Measurements from ENCODE around the gene DNASE1L3.

DNASE1L3 gene

DNA sequence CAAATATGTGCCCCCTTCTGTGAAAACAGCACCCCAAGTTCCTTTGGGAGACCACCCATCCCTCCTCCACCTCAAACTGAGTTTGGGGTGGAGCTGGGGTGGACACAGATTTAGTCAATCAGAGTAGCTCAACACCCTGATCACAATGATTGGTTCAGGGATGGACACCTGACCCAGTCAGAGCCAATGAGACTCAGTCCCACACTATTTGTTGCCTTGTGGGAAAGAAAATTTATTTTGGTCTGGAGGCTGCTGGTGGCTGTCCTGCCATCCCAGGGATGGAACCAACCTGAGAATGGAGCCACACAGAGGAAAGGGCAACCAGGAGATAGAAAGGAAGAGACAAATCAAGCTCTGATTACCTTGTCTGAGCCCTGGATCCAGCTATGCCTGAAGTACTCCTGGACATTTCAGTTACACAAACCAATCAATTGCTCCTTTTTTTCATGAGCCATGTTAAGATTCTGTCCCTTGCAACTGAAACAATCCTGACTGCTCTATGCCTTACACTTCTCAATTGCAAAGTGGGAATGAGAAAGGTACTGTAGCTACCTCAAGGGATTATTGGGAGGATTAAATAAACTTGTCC lies 10.6 kb downstream of the DNASE1L3 start:
- DNase-seq, result no peak

DNA sequence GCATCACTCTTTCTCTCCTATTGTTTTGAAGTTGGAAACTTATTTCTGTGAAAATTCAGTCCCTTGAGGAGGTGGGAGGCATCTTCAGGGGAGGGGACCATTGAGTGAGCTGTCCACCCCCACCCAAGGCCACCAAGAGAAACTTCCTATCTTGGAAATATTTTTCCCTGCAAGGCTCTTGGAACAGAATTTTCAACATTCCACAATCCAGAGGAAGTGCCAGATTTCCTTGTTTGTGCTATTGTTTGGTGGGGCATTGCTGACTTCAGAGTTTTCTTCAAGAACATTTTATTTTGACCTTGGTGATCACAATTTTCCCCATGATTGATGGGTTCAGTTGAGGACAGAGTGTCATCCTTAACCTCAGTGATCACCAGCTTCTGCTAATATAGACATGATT lies 12.0 kb downstream of the DNASE1L3 start:
- no peak for DNase-seq

DNA sequence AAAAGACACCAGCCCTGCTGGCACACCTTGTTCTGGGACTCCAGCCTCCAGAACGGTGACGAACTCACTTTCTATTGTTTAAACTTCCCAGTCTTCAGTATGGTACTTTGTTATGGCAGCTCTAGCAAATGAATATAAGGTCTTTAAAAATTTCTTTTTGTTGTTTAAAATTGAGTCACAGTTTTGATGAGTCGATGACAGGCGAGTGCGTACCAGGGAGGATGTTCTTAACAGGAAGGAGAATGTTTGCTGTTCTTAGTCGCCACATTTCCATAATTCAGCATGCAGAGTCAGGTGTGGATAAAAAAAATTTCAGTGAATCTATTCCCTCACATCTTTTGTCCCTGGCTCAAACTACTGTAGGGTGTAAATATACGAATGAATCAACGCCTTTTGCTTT lies 12.4 kb downstream of the DNASE1L3 start:
- DNase-seq, result no peak

DNA sequence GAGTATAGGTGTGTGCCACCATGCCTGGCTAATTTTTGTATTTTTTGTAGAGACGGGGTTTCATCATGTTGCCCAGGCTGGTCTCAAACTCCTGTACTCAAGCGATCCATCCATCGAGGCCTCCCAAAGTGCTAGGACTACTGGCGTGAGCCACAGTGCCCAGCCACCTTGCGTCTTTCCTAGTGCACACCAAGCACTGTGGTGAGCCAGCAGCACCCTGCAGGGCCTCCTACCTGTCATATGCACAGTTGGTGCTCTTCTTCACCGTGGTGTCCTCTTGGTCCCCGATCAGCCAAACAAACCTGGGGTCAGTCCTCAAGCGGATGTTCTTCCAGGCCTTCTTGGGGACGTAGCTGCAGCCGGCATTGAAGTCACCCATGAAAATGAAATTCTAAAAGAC lies 13.2 kb downstream of the DNASE1L3 start:
- DNase-seq, result no peak

DNA sequence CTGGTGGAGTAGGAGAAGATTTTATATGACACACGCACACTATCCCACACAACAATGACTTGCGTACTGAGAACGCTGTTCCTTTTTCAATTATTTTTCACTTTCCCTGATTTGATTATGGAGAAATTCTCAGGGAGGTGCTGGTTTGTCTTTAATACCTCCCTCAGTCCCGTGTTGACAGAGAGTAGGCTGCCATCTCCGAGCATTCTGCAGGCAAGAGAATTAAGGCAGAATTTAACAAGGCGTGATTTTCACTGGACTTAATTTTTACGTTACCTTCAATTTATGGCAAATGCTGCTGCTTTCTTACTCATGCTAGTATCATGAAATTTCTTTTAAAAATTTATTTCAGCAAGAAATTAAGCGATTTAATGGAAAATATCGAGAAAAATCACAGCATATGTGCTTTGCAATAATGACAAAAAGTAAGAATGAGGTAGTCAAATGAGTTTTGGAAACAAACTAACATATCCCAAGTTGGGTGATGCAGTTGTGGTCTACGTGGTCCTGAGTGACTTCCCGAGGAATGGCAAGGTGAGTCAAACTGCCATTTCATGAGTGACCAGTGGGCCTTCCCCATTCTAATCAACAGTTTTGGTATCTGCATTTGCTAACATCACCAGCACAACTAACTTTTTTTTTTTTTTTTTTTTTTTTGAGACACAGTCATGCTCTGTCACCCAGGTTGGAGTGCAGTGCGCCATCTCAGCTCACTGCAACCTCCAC lies 16.9 kb downstream of the DNASE1L3 start:
- DNase-seq, result no peak

DNA sequence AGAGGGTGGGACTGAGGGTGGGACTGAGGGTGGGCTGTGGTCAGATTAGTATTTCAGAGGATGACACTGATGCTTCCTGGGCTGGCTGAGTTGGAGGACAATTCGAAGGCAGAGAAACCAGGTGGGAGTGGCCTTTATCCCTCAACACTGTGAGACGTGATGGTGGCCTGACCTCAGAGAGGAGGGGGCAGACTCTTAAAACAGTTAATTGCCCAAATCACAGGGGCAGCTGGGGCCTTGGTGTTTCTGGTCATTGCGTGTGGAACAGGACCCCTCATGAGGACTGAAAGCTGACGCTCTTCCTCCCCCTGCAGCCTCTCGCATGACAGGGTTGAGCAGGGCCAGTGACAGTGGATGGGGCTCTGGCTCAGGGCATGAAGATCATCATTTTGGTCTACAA lies 18.7 kb downstream of the DNASE1L3 start:
- DNase-seq, result no peak

DNA sequence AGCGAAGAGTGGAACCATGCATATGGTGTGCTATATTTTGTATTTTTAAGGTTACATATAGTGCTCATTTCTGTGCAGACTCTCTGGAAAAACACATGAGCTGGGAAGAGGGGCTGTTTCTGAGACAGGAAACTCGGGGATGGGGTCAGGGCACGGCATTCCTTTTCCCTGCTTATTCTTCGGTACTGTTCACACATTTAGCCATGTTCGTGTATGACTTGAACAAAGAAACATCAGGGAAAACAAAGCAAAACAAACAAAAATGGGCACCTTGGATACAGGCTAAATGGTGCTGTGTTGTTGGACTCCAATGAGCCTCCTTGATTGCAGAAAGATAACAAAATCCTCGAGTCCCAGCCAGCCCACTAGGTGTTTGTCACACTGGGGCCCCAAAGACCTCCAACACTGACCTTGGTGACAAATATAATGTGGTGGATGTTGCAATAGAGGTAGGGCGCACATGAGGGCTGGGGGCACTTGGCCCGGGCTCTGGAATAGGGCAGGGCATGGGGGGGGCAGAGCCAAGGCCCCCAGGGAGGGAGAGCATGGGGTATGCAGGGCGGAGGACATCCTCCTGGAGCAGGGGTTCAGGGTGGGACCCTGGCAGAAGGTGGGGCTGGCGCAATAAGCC lies 19.3 kb downstream of the DNASE1L3 start:
- DNase-seq, result no peak

DNA sequence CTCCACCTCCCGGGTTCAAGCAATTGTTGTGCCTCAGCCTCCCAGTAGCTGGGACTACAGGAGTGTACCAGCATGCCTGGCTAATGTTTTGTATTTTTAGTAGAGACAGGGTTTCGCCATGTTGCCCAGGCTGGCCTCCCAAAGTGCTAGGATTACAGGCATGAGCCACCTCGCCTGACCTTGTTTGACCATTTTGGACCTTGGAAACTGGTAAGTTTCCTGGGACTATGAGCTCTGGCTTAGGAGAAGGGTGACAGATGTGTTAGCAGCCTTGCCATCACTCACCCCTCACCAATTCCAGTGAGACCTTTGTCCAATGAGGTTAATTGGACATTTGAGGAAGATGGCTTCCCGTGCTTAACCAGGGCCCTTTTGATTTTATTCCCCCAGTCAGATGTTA lies 19.9 kb downstream of the DNASE1L3 start:
- DNase-seq, result no peak

DNA sequence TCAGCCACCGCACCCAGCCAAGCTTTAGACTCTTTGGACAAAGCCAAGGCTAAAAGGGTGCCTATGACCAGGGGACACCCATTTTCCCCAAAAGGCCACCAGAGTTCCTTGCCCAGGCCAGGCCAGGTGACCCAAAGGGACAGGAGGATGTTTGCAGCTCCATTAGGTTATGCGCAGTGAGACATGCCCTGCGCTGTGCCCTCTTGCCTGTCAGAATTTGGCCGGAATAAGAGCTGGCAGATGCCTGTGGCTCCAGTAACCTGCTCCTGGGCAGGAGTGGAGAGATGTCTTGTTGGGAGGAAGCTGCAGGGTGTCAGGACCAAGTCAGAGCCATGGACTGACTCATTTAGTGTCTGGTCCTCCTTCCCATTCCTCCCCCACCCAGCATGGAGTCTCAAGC lies 20.5 kb downstream of the DNASE1L3 start:
- no peak for DNase-seq

DNA sequence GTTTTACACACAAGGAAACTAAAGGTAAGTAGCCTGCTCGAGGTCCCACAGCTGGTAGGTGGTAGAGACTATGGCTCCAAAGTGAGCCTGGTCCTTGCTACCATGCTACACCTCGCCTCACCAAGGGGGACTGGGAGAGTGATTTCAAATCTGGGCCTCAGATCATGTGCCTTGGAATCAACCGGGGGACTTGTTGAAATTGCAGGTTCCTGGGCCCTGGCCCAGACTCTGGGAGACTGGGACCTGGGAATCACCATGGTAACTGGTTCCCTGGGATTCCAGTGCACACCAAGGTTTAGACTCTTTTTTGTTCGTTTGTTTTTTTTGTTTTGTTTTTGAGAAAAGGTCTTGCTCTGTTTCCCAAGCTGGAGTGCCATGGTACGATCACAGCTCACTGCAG lies 21.1 kb downstream of the DNASE1L3 start:
- no peak for DNase-seq

DNA sequence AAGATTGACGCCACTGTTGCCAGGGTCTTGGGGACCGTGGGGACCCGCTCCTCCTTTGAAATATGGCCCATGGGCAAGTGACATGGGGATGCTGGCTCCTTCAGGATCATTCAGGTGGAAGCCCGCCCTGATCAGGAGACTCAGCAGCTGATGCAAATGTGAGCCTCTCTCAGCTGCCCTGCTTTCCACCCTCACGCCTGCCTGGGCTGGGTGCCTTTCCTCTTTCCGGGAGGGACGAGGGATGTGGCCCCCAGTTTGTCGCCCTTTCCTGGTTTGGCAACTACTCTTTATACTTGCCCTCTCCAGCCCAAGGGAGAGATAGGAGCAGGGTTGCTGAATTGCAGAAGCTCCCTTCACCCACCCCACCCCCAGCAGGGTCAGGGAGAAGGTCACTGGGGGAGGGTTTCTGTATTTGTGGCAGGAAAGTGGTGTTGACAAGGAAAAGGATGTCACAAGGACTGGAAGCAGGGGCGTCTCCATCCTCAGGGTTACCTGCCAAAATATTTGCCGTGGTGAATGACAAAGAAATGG lies 21.8 kb downstream of the DNASE1L3 start:
- DNase-seq, result no peak

DNA sequence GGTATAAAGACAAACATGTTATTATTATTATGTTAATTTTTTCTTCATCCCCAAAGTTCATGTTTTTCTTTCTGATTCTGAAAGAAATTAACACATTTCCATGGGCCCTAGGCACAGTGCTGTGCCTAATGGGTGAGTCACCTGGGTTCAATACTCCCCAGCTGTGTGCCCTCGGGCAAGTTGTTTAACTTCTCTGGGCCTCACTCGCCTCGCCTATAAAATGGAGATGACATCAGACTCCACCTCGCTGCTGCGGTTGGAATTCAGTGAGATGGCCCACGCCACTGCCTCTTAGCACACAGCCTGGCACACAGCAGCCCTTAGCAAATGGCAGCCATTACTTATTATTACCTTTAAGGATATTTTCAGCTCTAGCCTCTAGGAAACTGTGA lies 22.6 kb downstream of the DNASE1L3 start:
- DNase-seq, result no peak

DNA sequence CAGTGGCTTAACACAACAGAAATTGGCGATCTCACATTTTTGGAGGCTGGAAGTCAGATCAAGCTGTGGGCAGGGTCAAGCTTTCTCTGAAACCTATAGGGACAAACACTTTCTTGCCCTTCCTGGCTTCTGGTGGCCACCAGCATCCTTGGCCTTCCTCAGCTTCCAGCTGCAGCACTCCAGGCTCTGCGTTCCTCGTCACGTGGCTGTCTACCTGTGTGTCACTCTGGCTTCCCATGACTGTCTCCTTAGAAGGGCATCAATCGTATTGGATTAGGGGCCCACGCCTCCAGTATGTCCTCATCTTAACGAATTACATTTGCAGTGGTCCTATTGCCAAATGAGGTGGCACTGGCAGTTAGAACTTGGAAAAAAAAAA lies 25.8 kb downstream of the DNASE1L3 start:
- no peak for DNase-seq

DNA sequence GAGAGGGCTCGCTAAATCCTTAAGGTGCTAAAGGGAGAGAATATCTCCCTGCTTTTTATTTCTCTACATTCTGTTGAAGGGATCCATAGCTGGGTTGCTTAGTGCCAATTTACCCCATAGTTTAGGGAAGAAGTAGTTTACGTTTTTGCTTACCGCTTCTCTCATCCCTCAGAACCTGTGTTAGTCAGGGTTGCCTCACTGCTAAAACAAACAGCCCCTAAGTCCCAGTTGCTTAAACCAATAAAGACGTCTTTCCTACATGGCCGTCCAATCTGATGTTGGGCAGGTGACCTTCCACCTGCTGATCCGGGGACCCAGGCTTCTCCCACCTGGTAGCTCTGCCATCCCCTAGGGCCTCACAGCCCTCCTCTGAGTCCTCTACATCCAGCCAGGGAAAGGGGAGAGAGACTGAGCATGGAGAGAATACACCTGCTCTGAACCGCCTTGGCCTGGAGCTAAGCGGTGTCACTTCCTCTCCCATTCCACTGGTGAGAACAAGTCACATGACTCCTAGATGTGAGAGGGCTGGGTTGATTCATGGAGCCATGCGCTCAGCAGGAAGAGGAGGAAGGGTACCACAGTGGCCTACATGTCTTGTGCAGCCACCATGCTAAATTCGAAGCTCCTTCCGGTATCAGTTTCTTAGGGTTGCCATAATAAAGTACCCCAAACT lies 26.3 kb downstream of the DNASE1L3 start:
- DNase-seq, result no peak

DNA sequence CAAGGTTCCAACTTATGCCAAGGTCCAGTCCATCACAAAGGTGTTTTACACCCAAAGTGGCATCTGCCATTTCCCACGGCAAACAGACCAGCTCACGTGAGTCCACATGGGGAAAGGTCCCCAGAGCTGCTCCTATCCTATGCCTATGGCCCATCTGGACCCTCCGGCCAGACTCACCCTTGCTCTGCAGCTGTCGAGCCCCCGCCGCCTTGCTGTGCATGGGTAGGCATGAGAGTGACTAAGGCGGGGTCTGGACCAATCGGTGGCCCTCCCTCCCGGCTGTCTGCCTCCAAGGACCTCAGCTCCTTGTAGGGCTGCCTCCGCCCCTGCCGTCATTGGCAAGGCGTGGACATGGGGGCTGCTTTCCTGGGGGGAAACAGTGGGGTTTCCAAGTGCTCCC lies 26.9 kb downstream of the DNASE1L3 start:
- no peak for DNase-seq

DNA sequence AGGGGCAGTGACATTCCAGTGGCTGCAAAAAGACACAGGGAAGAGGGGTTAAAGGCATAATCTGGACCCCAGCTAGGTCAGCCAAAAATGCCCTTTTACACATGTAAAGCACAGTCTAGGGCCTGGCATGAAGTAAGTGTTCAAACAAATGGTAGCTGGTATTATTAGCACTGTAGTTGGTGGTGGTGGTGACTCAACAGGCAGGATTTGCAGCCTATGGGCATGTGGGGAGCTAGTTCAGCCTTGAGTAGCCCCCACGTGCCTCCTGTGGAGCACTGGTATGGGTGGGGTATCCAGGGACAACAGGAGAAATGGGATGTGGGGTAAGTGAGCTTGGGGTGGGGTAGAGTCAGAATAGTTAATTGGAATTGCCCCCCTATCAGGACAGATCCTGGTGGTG lies 27.6 kb downstream of the DNASE1L3 start:
- no peak for DNase-seq

DNA sequence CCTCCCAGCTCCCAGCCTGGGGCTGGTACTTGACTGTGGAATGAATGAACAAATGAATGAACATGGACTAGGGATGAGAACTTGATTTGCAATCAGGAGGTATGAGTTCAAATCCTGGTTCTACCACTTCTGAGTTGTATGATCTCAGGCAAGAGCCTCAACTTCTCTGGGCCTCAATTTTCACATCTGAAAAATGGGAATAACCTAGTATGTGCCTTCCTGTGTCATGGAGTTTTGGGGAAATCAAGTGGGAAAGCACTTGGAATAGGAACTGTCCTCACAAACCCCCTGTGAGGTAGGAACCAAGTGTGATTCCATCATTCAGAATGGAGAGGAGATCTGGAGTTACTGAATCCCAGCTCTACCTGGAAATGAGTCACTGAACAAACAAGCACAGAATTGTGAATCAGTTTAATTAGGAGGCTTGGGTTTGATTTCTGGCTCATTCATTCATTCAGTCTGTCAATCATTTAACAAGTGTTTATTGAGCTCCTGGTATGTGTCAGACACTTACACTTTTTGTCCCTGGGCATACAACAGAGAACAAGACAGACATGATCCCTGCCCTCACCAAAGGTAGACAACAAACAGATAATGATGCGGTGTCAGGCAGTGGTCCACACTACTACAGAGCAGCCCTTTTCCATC lies 29.7 kb downstream of the DNASE1L3 start:
- DNase-seq, result peak in 1 of 3 experiments; percentile 4

DNA sequence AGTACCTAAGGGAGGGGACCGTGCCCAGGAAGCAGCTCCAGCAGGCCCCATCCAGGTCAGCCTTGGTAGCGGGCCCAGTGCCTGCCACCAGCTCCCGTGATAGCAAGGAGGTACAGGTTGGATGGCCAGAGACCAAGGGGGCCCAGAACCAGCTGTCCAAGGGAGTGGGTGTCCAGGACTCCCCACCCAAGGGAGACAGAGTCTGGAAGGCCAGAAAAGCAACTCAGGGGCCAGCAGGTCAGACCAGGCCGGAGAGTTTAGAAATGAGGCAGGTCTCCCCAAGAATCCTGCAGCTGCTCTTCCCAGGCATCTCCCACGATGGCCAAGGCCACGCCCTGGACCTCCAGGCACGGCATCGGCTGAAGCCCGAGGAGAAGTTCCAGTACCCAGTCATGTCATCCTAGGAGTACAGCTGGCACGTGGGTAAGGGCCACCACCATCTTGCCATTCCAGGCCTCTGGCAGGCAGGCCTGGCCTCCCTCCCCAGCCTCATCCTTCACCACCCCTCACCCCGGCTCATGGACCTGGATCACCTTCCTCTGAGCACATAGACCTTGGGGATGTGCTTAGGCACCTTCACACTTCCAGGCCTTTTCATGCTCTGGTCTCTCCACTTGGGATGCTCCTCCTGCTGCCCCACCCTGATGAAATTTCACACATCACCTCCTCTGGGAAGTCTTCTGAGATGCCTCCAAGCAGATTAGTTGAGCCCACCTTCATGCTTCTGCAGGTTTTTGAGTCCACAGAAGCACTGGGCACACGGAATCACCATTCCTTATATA lies 30.5 kb downstream of the DNASE1L3 start:
- DNase-seq, result no peak

DNA sequence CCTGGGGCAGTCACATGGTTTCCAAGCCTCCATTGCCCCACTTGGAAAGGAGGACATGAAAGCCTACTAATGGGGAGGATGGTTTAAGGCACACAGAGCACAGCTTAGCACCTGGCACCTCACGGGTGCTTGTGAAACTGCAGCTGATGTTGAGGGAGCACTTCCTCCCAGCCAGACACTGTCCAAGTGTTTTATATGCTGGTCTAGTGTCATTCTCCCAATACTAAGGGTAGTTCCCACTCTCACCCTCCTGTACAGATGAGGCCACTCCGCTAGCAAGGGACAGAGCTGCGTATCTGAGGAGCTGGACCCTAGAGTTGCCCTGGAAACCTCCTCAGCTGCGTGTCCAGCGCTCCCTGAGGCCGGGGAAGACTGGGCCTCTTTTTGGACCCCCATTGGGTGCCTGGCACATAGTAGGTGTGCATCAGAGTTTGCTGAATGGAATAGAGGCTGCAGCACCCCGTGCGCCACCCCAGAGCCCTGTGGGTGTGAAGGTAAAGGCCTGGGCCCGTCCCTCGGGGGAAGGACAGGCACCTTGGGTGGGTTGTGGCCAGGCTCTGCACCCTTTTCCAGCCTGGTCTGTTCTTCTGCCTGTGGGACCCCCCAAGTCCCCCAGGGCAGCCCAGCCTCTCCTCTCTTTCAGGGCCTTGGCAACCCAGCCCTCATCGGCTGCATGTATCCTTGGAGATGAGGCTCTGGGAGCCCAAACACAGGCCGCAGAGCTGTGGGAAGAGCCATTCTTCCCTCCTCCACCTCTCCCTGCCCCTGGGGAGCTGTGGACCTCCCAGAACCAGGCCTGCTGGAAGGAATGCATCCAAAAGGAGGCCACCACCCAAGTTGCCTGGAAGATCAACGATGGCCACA lies 31.3 kb downstream of the DNASE1L3 start:
- DNase-seq, result no peak

DNA sequence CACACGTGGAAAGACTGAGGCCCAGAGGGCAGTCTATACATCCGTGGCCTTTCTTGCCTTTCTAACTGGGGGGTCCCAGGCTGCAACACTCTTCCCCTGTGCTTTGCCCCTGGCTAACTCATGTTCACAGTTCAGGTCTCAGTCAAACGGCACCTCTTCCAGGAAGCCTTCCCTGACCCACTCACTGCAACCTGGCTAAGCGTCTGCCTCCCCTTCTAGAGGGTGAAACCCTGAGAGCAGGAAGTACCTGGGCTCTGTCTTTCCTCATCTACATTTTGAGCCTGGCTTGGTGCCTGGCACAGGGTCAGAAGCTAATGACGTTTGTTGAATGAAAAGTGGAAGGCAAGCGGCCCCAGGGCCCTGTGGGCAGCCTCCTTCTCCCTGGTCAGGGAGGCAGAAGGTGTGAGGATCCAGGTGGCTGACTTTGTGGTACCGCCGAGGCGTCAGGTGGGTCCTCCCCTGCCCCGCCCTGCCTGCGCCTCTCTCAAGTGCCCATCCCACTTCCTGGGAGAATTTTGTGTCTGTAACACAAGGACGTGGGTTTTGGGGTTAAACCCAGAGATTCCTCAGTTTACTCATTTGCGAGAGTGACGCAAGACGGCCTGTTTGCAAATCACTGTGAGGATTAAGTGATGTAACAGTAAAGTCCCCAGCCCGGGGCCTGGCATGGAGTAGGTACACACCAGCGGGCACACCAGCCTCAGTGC lies 32.1 kb downstream of the DNASE1L3 start:
- DNase-seq, result no peak

All from NCI-H1417 (cell line).